Subcutaneous abdominal adipose tissue (tissue), 5 donors: Measurements from ENCODE around the gene PGS1.

ENCODE experiments used
- H3K27ac ChIP-seq: one replicate; pipeline ENCODE4 v1.7.0; 2013; ENCODE audit warnings: low read depth, mild to moderate bottlenecking, inconsistent platforms, low read length, moderate library complexity
- H3K27me3 ChIP-seq, 5 donors: one replicate each; pipeline ENCODE4 v1.7.0; 2013; ENCODE audit warnings: low read length in 5 of 5, inconsistent platforms in 1 of 5; ENCODE audit not compliant: control insufficient read depth in 5 of 5, insufficient read depth in 4 of 5
- H3K36me3 ChIP-seq, 5 donors: one replicate each; pipeline ENCODE4 v1.7.0; 2013; ENCODE audit warnings: low read length in 5 of 5; ENCODE audit not compliant: control insufficient read depth in 5 of 5, insufficient read depth in 5 of 5
- H3K4me1 ChIP-seq, 5 donors: one replicate each; pipeline ENCODE4 v1.7.0; 2013; ENCODE audit warnings: low read length in 5 of 5, mild to moderate bottlenecking in 3 of 5, moderate library complexity in 1 of 5; ENCODE audit not compliant: control insufficient read depth in 5 of 5, insufficient read depth in 5 of 5
- H3K4me3 ChIP-seq, 5 donors: one replicate each; pipeline ENCODE4 v1.7.0; 2013; ENCODE audit warnings: low read length in 5 of 5, low read depth in 1 of 5
- H3K9ac ChIP-seq, 5 donors: one replicate each; pipeline ENCODE4 v1.7.0; 2013; ENCODE audit warnings: low read length in 5 of 5, mild to moderate bottlenecking in 4 of 5, moderate library complexity in 3 of 5
- H3K9me3 ChIP-seq, 5 donors: one replicate each; pipeline ENCODE4 v1.7.0; 2013; ENCODE audit warnings: low read length in 5 of 5; ENCODE audit not compliant: control insufficient read depth in 5 of 5
- donor health status: healthy.
- donor health status: healthy.
- donor health status: healthy.
- donor health status: healthy.
- donor health status: healthy.

Gene PGS1

GRCh38 chr17:78438694-78439325 lies 60.4 kb downstream of the PGS1 start:
- Histone ChIP-seq H3K9ac (no peak overlapping the region), H3K27me3 (peaks cover 0 to 10% (median 0%) of the 10 kb centered on the region in 5 donors), H3K4me1 (peaks cover 0 to 29% (median 16%) of the 10 kb centered on the region in 5 donors), H3K27ac (no peak overlapping the region), H3K4me3 (no peak overlapping the region), H3K36me3 (no peaks in the 10 kb centered on the region), H3K9me3 (no peaks in the 10 kb centered on the region)

GRCh38 chr17:78441271-78441971 lies 63.0 kb downstream of the PGS1 start:
- H3K27ac ChIP-seq = no peak overlapping the region
- peaks cover 0 to 33% (median 16%) of the 10 kb centered on the region in 5 donors for H3K4me1 ChIP-seq

GRCh38 chr17:78442648-78443218 lies 64.3 kb downstream of the PGS1 start:
- peaks cover 0 to 33% (median 16%) of the 10 kb centered on the region in 5 donors for H3K4me1 ChIP-seq
- peak overlapping the region in 1 of 5 donors; percentile 5 for H3K9ac ChIP-seq
- no peaks in the 10 kb centered on the region for H3K36me3 ChIP-seq
- peak overlapping the region in 2 of 5 donors; percentile 4 to 6 for H3K4me3 ChIP-seq
- H3K27ac ChIP-seq = no peak overlapping the region
- H3K27me3 ChIP-seq = peaks cover 0 to 1% (median 0%) of the 10 kb centered on the region in 5 donors
- H3K9me3 ChIP-seq = no peaks in the 10 kb centered on the region

More at GRCh38 chr17:78441271-78441971, 63.0 kb downstream of the PGS1 start:
- H3K36me3 ChIP-seq = no peaks in the 10 kb centered on the region
- no peak overlapping the region for H3K9ac ChIP-seq
- H3K27me3 ChIP-seq = peaks cover 0 to 10% (median 0%) of the 10 kb centered on the region in 5 donors
- H3K9me3 ChIP-seq = no peaks in the 10 kb centered on the region
- H3K4me3 ChIP-seq = no peak overlapping the region

GRCh38 chr17:78444392-78444791 lies 65.9 kb downstream of the PGS1 start:
- Histone ChIP-seq H3K9me3 (peaks cover 0 to 4% (median 0%) of the 10 kb centered on the region in 5 donors), H3K36me3 (no peaks in the 10 kb centered on the region), H3K27me3 (no peaks in the 10 kb centered on the region), H3K27ac (no peak overlapping the region), H3K4me1 (peaks cover 0 to 25% (median 15%) of the 10 kb centered on the region in 5 donors), H3K9ac (no peak overlapping the region), H3K4me3 (no peak overlapping the region)

- Histone ChIP-seq H3K9me3 (peaks cover 0 to 4% (median 0%) of the 10 kb centered on the region in 5 donors), H3K4me1 (peaks cover 1 to 31% (median 16%) of the 10 kb centered on the region in 5 donors), H3K9ac (no peak overlapping the region), H3K27me3 (peaks cover 0 to 13% (median 5%) of the 10 kb centered on the region in 5 donors), H3K27ac (no peak overlapping the region), H3K36me3 (no peaks in the 10 kb centered on the region), H3K4me3 (no peak overlapping the region)
Measured at GRCh38 chr17:78446833-78447232, 68.4 kb downstream of the PGS1 start.

- Histone ChIP-seq H3K27me3 (peaks cover 0 to 14% (median 5%) of the 10 kb centered on the region in 5 donors), H3K9me3 (peaks cover 0 to 4% (median 0%) of the 10 kb centered on the region in 5 donors), H3K36me3 (no peaks in the 10 kb centered on the region), H3K27ac (no peak overlapping the region), H3K4me1 (peaks cover under 1 to 15% (median 1%) of the 10 kb centered on the region in 5 donors), H3K9ac (no peak overlapping the region), H3K4me3 (no peak overlapping the region)
Measured at GRCh38 chr17:78448356-78448993, 70.0 kb downstream of the PGS1 start.

- Histone ChIP-seq H3K4me1 (peaks cover 0 to 8% (median 1%) of the 10 kb centered on the region in 5 donors), H3K27ac (no peak overlapping the region), H3K9me3 (peaks cover 0 to 4% (median 0%) of the 10 kb centered on the region in 5 donors)
Measured at GRCh38 chr17:78449983-78450595, 71.6 kb downstream of the PGS1 start.

GRCh38 chr17:78450696-78451345 lies 72.4 kb downstream of the PGS1 start:
- peaks cover 0 to 14% (median 5%) of the 10 kb centered on the region in 5 donors for H3K27me3 ChIP-seq
- H3K9me3 ChIP-seq = peaks cover 0 to 4% (median 0%) of the 10 kb centered on the region in 5 donors
- no peak overlapping the region for H3K9ac ChIP-seq
- no peak overlapping the region for H3K4me3 ChIP-seq
- no peaks in the 10 kb centered on the region for H3K36me3 ChIP-seq
- H3K4me1 ChIP-seq = peaks cover 0 to 8% (median 1%) of the 10 kb centered on the region in 5 donors
- H3K27ac ChIP-seq = no peak overlapping the region

More at GRCh38 chr17:78449983-78450595, 71.6 kb downstream of the PGS1 start:
- Histone ChIP-seq H3K36me3 (no peaks in the 10 kb centered on the region), H3K9ac (no peak overlapping the region), H3K4me3 (no peak overlapping the region), H3K27me3 (peaks cover 0 to 14% (median 5%) of the 10 kb centered on the region in 5 donors)

- H3K9me3 ChIP-seq = peaks cover 0 to 4% (median 0%) of the 10 kb centered on the region in 5 donors
- peaks cover 0 to 8% (median 1%) of the 10 kb centered on the region in 5 donors for H3K4me1 ChIP-seq
- H3K36me3 ChIP-seq = no peaks in the 10 kb centered on the region
- H3K9ac ChIP-seq = no peak overlapping the region
- H3K27me3 ChIP-seq = peaks cover 0 to 18% (median 5%) of the 10 kb centered on the region in 5 donors
- H3K4me3 ChIP-seq = no peak overlapping the region
- no peak overlapping the region for H3K27ac ChIP-seq
Measured at GRCh38 chr17:78451753-78452152, 73.3 kb downstream of the PGS1 start.
